ENCODE data around the gene PPP1R27. TPM values are rescaled to one million over a fixed set of nuclear protein-coding genes. Genes with fewer than 3 reads are reported as not detected.

The PPP1R27 gene
- total and polyA plus RNA-seq, 4 donors = 0.31 to 0.35 TPM; not detected in 2

- 96% methylated on average over 33 of the region's 33 CpGs for WGBS
- H3K9ac ChIP-seq (ENCODE audit: low read depth in 1 of 2, low read length in 2 of 2) = no peak overlapping the region
- H3K4me1 ChIP-seq (ENCODE audit: control insufficient read depth in 4 of 4, insufficient read depth in 4 of 4, low read length in 3 of 4) = peaks cover 8 to 22% (median 16%) of the 10 kb centered on the region in 4 donors
- H3K27ac ChIP-seq (ENCODE audit: low read depth in 1 of 2, low read length in 2 of 2) = no peak overlapping the region
- no peaks in the 10 kb centered on the region for H3K27me3 ChIP-seq (ENCODE audit: control insufficient read depth in 4 of 4, insufficient read depth in 4 of 4, low read length in 3 of 4)
- H3K4me3 ChIP-seq (ENCODE audit: low read depth in 1 of 3, low read length in 3 of 3) = no peak overlapping the region
- H3K9me3 ChIP-seq (ENCODE audit: control insufficient read depth in 4 of 4, low read length in 3 of 4) = no peaks in the 10 kb centered on the region
- TF ChIP-seq FOXA2 (IDR thresholded peaks at IDR 0.05) = no peak
- no peak for TF ChIP-seq YY1 (IDR thresholded peaks at IDR 0.05)
- TF ChIP-seq EGR1 (IDR thresholded peaks at IDR 0.05; ENCODE audit: low read depth in 2 of 2) = no peak
- no peak for TF ChIP-seq MAX (IDR thresholded peaks at IDR 0.05)
- no peak for TF ChIP-seq RXRA (IDR thresholded peaks at IDR 0.05)
- no peak for TF ChIP-seq RAD21 (IDR thresholded peaks at IDR 0.05)
- TF ChIP-seq NR2F2 (IDR thresholded peaks at IDR 0.05) = no peak
- no peak for TF ChIP-seq ATF3 (IDR thresholded peaks at IDR 0.05)
- DNase-seq (ENCODE audit: low spot score) = no peak
- H3K36me3 ChIP-seq (ENCODE audit: control insufficient read depth in 4 of 4, insufficient read depth in 3 of 4, low read depth in 1 of 4, low read length in 3 of 4) = peaks cover 0 to 5% (median 0%) of the 10 kb centered on the region in 4 donors
Observed at GRCh38 chr17:81823820-81824550, 10.9 kb downstream of the PPP1R27 start.

- Histone ChIP-seq H3K9ac (ENCODE audit: low read depth in 1 of 2, low read length in 2 of 2) (no peak overlapping the region), H3K27ac (ENCODE audit: low read depth in 1 of 2, low read length in 2 of 2) (peak overlapping the region; percentile 97 to 98), H3K4me3 (ENCODE audit: low read depth in 1 of 3, low read length in 3 of 3) (no peak overlapping the region), H3K27me3 (ENCODE audit: control insufficient read depth in 4 of 4, insufficient read depth in 4 of 4, low read length in 3 of 4) (no peaks in the 10 kb centered on the region), H3K4me1 (ENCODE audit: control insufficient read depth in 4 of 4, insufficient read depth in 4 of 4, low read length in 3 of 4) (peaks cover 8 to 20% (median 15%) of the 10 kb centered on the region in 4 donors), H3K9me3 (ENCODE audit: control insufficient read depth in 4 of 4, low read length in 3 of 4) (no peaks in the 10 kb centered on the region), H3K36me3 (ENCODE audit: control insufficient read depth in 4 of 4, insufficient read depth in 3 of 4, low read depth in 1 of 4, low read length in 3 of 4) (peaks cover 0 to 5% (median 0%) of the 10 kb centered on the region in 4 donors)
- no peak for TF ChIP-seq MAX (IDR thresholded peaks at IDR 0.05)
- TF ChIP-seq EGR1 (IDR thresholded peaks at IDR 0.05; ENCODE audit: low read depth in 2 of 2) = no peak
- no peak for TF ChIP-seq HNF4A (conservative IDR thresholded peaks at IDR 0.05)
- TF ChIP-seq ATF3 (IDR thresholded peaks at IDR 0.05) = no peak
- no peak for TF ChIP-seq NR2F2 (IDR thresholded peaks at IDR 0.05)
- TF ChIP-seq FOXA2 (IDR thresholded peaks at IDR 0.05) = no peak
- no peak for TF ChIP-seq FOXA1 (IDR thresholded peaks at IDR 0.05)
- no peak for TF ChIP-seq REST (IDR thresholded peaks at IDR 0.05)
- no peak for DNase-seq (ENCODE audit: low spot score)
- WGBS = 96% methylated on average over 30 of the region's 30 CpGs
Observed at GRCh38 chr17:81822996-81823819, 11.6 kb downstream of the PPP1R27 start.

All from liver (tissue), 9 donors.